ENCODE results near the gene TRIM40. TPM values are rescaled to one million over a fixed set of nuclear protein-coding genes. Genes with fewer than 3 reads are reported as not detected.

TRIM40 gene
- total RNA-seq, 6 experiments from 2014 or later = 0.18 to 5.2 TPM; not detected in 4

- Histone ChIP-seq H3K36me3 (no peaks in the 10 kb centered on the region), H3K9me3 (no peaks in the 10 kb centered on the region), H3K27ac (no peak overlapping the region), H3K4me3 (no peak overlapping the region), H3K27me3 (peaks cover 0 to 8% of the 10 kb centered on the region in 2 donors), H3K4me1 (peaks cover 0 to 9% (median 2%) of the 10 kb centered on the region in 4 donors)
- TF ChIP-seq, protein P1, sequence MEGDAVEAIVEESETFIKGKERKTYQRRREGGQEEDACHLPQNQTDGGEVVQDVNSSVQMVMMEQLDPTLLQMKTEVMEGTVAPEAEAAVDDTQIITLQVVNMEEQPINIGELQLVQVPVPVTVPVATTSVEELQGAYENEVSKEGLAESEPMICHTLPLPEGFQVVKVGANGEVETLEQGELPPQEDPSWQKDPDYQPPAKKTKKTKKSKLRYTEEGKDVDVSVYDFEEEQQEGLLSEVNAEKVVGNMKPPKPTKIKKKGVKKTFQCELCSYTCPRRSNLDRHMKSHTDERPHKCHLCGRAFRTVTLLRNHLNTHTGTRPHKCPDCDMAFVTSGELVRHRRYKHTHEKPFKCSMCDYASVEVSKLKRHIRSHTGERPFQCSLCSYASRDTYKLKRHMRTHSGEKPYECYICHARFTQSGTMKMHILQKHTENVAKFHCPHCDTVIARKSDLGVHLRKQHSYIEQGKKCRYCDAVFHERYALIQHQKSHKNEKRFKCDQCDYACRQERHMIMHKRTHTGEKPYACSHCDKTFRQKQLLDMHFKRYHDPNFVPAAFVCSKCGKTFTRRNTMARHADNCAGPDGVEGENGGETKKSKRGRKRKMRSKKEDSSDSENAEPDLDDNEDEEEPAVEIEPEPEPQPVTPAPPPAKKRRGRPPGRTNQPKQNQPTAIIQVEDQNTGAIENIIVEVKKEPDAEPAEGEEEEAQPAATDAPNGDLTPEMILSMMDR (IDR thresholded peaks at IDR 0.05) = no peak
- no peak for TF ChIP-seq POLR2A (IDR thresholded peaks at IDR 0.05)
- DNase-seq (no peak), ATAC-seq (no peak)
- WGBS (ENCODE audit: insufficient coverage, low coverage, low lambda C conversion rate, missing lambda C conversion rate) = 53% methylated on average over 4 of the region's 4 CpGs
- intact Hi-C loops (cut with DNase I) = no loop called here
Observed at GRCh38 chr6:30130179-30130679, 5.7 kb upstream of the TRIM40 start.

DNA sequence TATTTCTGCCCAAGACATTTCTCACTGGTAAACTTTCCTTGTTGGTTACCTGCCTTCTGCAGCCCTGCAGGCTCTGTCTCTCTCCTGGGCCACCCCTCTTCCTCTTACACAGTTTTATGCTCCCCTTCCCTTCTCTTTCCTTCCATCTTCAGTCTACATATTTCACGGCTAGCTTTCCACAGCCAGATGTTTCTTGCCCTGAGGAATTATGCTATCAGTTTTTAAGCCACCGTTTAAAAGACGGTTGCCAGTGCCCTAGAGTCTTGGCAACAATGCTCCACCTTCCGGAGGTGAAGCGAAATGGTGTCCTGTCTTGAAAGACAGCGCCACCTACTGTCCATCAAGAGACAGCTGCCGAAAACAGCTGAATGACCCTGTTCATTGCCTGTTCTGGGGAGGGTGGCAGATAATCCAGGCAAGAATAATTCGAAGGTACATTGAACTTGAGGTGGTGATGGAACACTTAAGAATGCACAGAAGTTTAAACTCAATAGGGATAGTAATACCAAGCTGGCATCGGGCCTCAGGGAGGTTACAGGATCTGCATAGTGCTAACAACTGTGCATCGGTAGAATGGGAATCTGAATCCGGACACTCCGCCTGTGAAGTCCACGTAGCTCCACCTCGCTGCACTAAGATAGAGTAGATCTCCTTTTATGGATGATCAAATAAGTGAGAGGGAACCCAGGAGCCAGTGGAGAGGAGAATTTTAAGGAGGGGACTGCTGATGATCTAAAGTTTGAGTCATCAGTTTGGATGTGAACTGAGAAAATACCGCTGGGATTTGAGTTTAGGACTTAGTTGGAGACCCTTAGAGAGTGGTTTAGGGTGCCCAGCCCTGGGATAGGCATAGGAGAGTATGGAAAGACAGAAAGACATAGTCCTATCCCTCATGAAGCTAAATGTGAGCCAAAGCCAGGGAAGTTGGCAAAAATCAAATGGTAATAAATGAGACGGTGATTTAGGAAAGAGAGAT, 4.8 kb upstream of the TRIM40 start:
- H3K27me3 ChIP-seq = peaks cover 0 to 8% of the 10 kb centered on the region in 2 donors
- intact Hi-C loops (cut with DNase I) = no loop called here

GRCh38 chr6:30131947-30132497, 3.9 kb upstream of the TRIM40 start:
- TF ChIP-seq, protein P1 (IDR thresholded peaks at IDR 0.05) = no peak
- no peak for TF ChIP-seq POLR2A (IDR thresholded peaks at IDR 0.05)
- intact Hi-C loops (cut with DNase I) = no loop called here
- Histone ChIP-seq H3K27me3 (peaks cover 0 to 8% of the 10 kb centered on the region in 2 donors), H3K36me3 (no peaks in the 10 kb centered on the region), H3K4me3 (no peak overlapping the region), H3K27ac (no peak overlapping the region), H3K9me3 (no peaks in the 10 kb centered on the region), H3K4me1 (peaks cover 0 to 9% (median 2%) of the 10 kb centered on the region in 4 donors)
- DNase-seq (no peak), ATAC-seq (no peak)
- WGBS (ENCODE audit: insufficient coverage, low coverage, low lambda C conversion rate, missing lambda C conversion rate) = 76% methylated on average over 2 of the region's 2 CpGs

More for the DNA sequence above, 4.8 kb upstream of the TRIM40 start:
- DNase-seq (peak in 2 of 3 donors; percentile 54 to 73), ATAC-seq (peak; percentile 90 to 99 (median 96))
- no peak overlapping the region for H3K4me3 ChIP-seq
- no peak for TF ChIP-seq POLR2A (IDR thresholded peaks at IDR 0.05)
- TF ChIP-seq, protein P1 (IDR thresholded peaks at IDR 0.05) = peak; percentile 95 to 99 (median 98)
- no peaks in the 10 kb centered on the region for H3K36me3 ChIP-seq
- H3K4me1 ChIP-seq = peaks cover 0 to 9% (median 2%) of the 10 kb centered on the region in 4 donors
- 21% methylated on average over 16 of the region's 16 CpGs for WGBS (ENCODE audit: insufficient coverage, low coverage, low lambda C conversion rate, missing lambda C conversion rate)
- no peaks in the 10 kb centered on the region for H3K9me3 ChIP-seq
- no peak overlapping the region for H3K27ac ChIP-seq

DNA sequence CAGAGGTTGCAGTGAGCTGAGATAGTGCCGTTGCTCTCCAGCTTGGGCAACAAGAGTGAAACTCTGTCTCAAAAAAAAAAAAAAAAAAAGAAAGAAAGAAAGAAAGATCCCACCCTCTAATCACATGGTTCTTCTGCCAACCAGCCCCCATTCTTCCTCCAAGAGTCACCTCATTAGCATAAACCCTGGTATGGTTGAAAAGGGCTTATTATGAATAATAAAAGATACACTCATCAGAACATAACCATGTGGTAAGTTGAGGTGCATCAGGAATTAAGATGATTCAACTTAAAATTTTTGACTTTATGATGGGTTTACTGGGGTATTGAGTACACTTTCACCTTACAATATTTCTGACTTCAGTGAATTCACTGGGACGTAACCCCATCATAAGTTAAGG, 793 bp upstream of the TRIM40 start:
- DNase-seq = no peak
- no peak for ATAC-seq
- Histone ChIP-seq H3K36me3 (no peaks in the 10 kb centered on the region), H3K9me3 (no peaks in the 10 kb centered on the region), H3K27me3 (no peaks in the 10 kb centered on the region), H3K27ac (no peak overlapping the region), H3K4me3 (no peak overlapping the region), H3K4me1 (peaks cover 0 to 4% (median 0%) of the 10 kb centered on the region in 4 donors)
- TF ChIP-seq, protein P1 (IDR thresholded peaks at IDR 0.05) = no peak
- no peak for TF ChIP-seq POLR2A (IDR thresholded peaks at IDR 0.05)
- intact Hi-C loops (cut with DNase I) = no loop called here
- 61% methylated on average over 2 of the region's 2 CpGs for WGBS (ENCODE audit: insufficient coverage, low coverage, low lambda C conversion rate, missing lambda C conversion rate)
